HEK293 (cell line): ENCODE measurements around the gene COL1A2.

Experiments
- CTCF ChIA-PET: fragments of 350-600 bp; formaldehyde crosslinking; extraction: SDS; loops from one replicate; lab custom pipeline; 2021; ENCODE audit warnings: antibody characterized with exemption; lab: Yijun Ruan, JAX
- POLR2A ChIA-PET: fragments of 300-600 bp; formaldehyde crosslinking; extraction: SDS; loops from one replicate; lab custom pipeline; 2020; ENCODE audit warnings: antibody characterized with exemption, inconsistent platforms; lab: Yijun Ruan, JAX
- H3K27ac ChIP-seq: fragments of 200-500 bp; sonication (Bioruptor generic); 2 replicates; pipeline ENCODE4 v1.5.1; 2014; ENCODE audit warnings: low read depth, low read length, control low read depth, inconsistent platforms; ENCODE audit errors: extremely low read depth
- H3K36me3 ChIP-seq, 2 experiments: fragments of 200-500 bp in 1 of 2; sonication (Bioruptor generic) in 1 of 2; 1 replicate in 1 of 2; 2 replicates in 1 of 2; pipeline ENCODE4 v1.5.1; 2014 to 2017; ENCODE audit warnings: inconsistent platforms in 2 of 2, low read length in 2 of 2; ENCODE audit not compliant: control insufficient read depth in 2 of 2, insufficient read depth in 1 of 2
- H3K4me1 ChIP-seq: fragments of 200-500 bp; sonication (Bioruptor generic); 2 replicates; pipeline ENCODE4 v1.5.1; 2014; ENCODE audit warnings: mild to moderate bottlenecking, low read length, inconsistent platforms; ENCODE audit not compliant: control insufficient read depth, insufficient read depth
- H3K4me3 ChIP-seq: 2 replicates; pipeline ENCODE4 v1.5.1; 2011; ENCODE audit warnings: low read depth, mild to moderate bottlenecking, control low read depth, low read length, moderate library complexity
- H3K9me3 ChIP-seq: fragments of 200-500 bp; sonication (Bioruptor generic); 2 replicates; pipeline ENCODE4 v1.5.1; 2014; ENCODE audit warnings: low read depth, low read length, inconsistent platforms; ENCODE audit not compliant: control insufficient read depth, insufficient read depth
- GLIS2 ChIP-seq: fragments of 450-650 bp; formaldehyde crosslinking; IDR thresholded peaks from 2 replicates; pipeline ENCODE4 v1.5.1; 2016; ENCODE audit warnings: missing biosample characterization, missing genetic modification characterization
- KLF7 ChIP-seq: fragments of 450-650 bp; formaldehyde crosslinking; IDR thresholded peaks from 2 replicates; pipeline ENCODE4 v1.5.1; 2016; ENCODE audit warnings: missing biosample characterization, missing genetic modification characterization, borderline replicate concordance
- MYNN ChIP-seq: fragments of 450-650 bp; formaldehyde crosslinking; IDR thresholded peaks from 2 replicates; pipeline ENCODE4 v1.5.1; 2016; ENCODE audit warnings: missing biosample characterization, missing genetic modification characterization, borderline replicate concordance
- MZF1 ChIP-seq: fragments of 450-650 bp; formaldehyde crosslinking; IDR thresholded peaks from 2 replicates; pipeline ENCODE4 v1.5.1; 2017; ENCODE audit warnings: missing biosample characterization, missing genetic modification characterization, borderline replicate concordance
- PATZ1 ChIP-seq: fragments of 450-650 bp; formaldehyde crosslinking; IDR thresholded peaks from 2 replicates; pipeline ENCODE4 v1.5.1; 2016; ENCODE audit warnings: missing biosample characterization, missing genetic modification characterization
- SCRT2 ChIP-seq: fragments of 450-650 bp; formaldehyde crosslinking; IDR thresholded peaks from 2 replicates; pipeline ENCODE4 v1.5.1; 2016; ENCODE audit warnings: missing biosample characterization, missing genetic modification characterization
- ZBTB48 ChIP-seq: fragments of 450-650 bp; formaldehyde crosslinking; IDR thresholded peaks from 2 replicates; pipeline ENCODE4 v1.5.1; 2016; ENCODE audit warnings: missing biosample characterization, missing genetic modification characterization
- ZNF146 ChIP-seq: fragments of 450-650 bp; formaldehyde crosslinking; IDR thresholded peaks from 2 replicates; pipeline ENCODE4 v1.5.1; 2016; ENCODE audit warnings: missing biosample characterization, missing genetic modification characterization
- ZNF23 ChIP-seq: fragments of 450-650 bp; formaldehyde crosslinking; IDR thresholded peaks from 2 replicates; pipeline ENCODE4 v1.5.1; 2016; ENCODE audit warnings: missing biosample characterization, missing genetic modification characterization, borderline replicate concordance
- ZNF280C ChIP-seq: fragments of 450-650 bp; formaldehyde crosslinking; IDR thresholded peaks from 2 replicates; pipeline ENCODE4 v1.5.1; 2016; ENCODE audit warnings: missing biosample characterization, missing genetic modification characterization
- ZNF521 ChIP-seq: fragments of 450-650 bp; formaldehyde crosslinking; IDR thresholded peaks from 2 replicates; pipeline ENCODE4 v1.5.1; 2017; ENCODE audit warnings: missing biosample characterization, mild to moderate bottlenecking, missing genetic modification characterization
- ZNF544 ChIP-seq: fragments of 450-650 bp; formaldehyde crosslinking; IDR thresholded peaks from 2 replicates; pipeline ENCODE4 v1.5.0; 2017; ENCODE audit warnings: missing biosample characterization, missing genetic modification characterization
- ZNF610 ChIP-seq: fragments of 450-650 bp; formaldehyde crosslinking; IDR thresholded peaks from 2 replicates; pipeline ENCODE4 v1.5.1; 2016; ENCODE audit warnings: missing biosample characterization, missing genetic modification characterization, borderline replicate concordance
- ZNF658 ChIP-seq: fragments of 450-650 bp; formaldehyde crosslinking; IDR thresholded peaks from 2 replicates; pipeline ENCODE4; 2016; ENCODE audit warnings: missing biosample characterization, missing genetic modification characterization
- ZNF792 ChIP-seq: fragments of 450-650 bp; formaldehyde crosslinking; IDR thresholded peaks from 2 replicates; pipeline ENCODE4 v1.5.1; 2016; ENCODE audit warnings: missing biosample characterization, missing genetic modification characterization
- ZXDB ChIP-seq: fragments of 450-650 bp; formaldehyde crosslinking; IDR thresholded peaks from 2 replicates; pipeline ENCODE4 v1.5.1; 2016; ENCODE audit warnings: missing biosample characterization, missing genetic modification characterization
- TF ChIP-seq, protein P1 (sequence below): fragments of 450-650 bp; formaldehyde crosslinking; optimal IDR thresholded peaks from 2 replicates; pipeline ENCODE3; 2016; ENCODE audit warnings: missing biosample characterization, mild to moderate bottlenecking, missing genetic modification characterization
- TF ChIP-seq, protein P2 (sequence below): fragments of 450-650 bp; IDR thresholded peaks from 2 replicates; pipeline ENCODE4 v1.5.1; 2018; ENCODE audit warnings: missing biosample characterization, mild to moderate bottlenecking, missing genetic modification characterization
- TF ChIP-seq, protein P3 (sequence below): fragments of 450-650 bp; formaldehyde crosslinking; IDR thresholded peaks from 2 replicates; pipeline ENCODE4 v1.5.1; 2016; ENCODE audit warnings: missing biosample characterization, missing genetic modification characterization

The COL1A2 gene

DNA sequence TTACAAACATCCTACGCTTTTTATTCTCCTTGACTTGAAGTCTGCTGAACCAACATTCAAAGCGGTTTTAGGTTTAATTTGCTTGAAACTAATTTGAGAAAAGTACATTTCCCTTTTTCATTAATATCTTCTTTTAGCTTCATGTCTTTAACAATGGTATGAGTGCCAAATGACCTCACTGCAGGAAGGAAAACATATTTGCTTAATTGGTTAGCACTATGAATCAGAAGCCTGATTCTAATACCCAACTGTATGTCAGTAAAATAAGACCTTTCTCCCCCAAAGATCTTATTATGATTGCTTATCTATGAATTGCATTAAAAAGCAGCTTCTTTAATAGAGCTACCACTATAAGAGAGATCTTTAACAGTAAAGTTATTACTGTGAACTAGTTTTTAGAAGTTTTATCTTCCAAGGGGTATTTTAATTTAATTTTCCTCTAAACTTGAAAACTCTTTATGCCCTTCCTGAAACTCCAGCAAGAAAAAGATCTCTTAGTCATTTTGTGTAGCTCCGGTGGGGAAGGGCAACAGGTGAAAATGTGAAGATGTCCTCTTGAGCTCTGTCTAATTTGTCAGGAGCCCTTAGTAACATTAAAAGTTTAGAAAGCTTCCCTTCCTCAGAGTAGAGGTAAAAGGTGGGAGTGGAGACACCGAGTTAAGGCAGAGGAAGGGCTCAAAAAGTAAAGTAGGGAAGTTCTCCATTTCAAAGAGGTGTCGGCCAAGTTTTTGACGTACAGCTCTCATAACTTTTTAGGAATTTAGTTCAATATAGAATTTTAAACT is 6.1 kb downstream of the COL1A2 start:
- ChIA-PET POLR2A (no interaction called here), CTCF (interaction anchor here (0.9 to 5.2 kb wide), 4 partner anchors 48 to 116 kb away, joined by 3 to 42 read pairs (median 4); no protein-coding TSS in a partner anchor)
- no peaks in the 10 kb centered on the region for H3K36me3 ChIP-seq

GRCh38 chr7:94401428-94401814 is 6.7 kb downstream of the COL1A2 start:
- CTCF ChIA-PET: interaction anchor here (1.0 to 5.2 kb wide), 3 partner anchors 47 to 112 kb away, joined by 4 to 42 read pairs (median 5); no protein-coding TSS in a partner anchor
- TF ChIP-seq KLF7 (tag by site-specific recombination) (no peak), ZNF792 (tag by site-specific recombination) (no peak), ZXDB (tag by site-specific recombination) (no peak), PATZ1 (tag by site-specific recombination) (no peak), ZBTB48 (no peak), ZNF23 (tag by site-specific recombination) (no peak), GLIS2 (tag by site-specific recombination) (no peak), ZNF658 (tag by site-specific recombination) (no peak), ZNF610 (no peak), MZF1 (tag by site-specific recombination) (no peak), ZNF521 (tag by site-specific recombination) (no peak), ZNF280C (tag by site-specific recombination) (no peak), ZNF146 (tag by site-specific recombination) (no peak), ZNF544 (tag by site-specific recombination) (no peak)
- TF ChIP-seq, protein P1, sequence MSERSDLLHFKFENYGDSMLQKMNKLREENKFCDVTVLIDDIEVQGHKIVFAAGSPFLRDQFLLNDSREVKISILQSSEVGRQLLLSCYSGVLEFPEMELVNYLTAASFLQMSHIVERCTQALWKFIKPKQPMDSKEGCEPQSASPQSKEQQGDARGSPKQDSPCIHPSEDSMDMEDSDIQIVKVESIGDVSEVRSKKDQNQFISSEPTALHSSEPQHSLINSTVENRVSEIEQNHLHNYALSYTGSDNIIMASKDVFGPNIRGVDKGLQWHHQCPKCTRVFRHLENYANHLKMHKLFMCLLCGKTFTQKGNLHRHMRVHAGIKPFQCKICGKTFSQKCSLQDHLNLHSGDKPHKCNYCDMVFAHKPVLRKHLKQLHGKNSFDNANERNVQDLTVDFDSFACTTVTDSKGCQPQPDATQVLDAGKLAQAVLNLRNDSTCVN (tag by site-specific recombination): no peak
- TF ChIP-seq, protein P2, sequence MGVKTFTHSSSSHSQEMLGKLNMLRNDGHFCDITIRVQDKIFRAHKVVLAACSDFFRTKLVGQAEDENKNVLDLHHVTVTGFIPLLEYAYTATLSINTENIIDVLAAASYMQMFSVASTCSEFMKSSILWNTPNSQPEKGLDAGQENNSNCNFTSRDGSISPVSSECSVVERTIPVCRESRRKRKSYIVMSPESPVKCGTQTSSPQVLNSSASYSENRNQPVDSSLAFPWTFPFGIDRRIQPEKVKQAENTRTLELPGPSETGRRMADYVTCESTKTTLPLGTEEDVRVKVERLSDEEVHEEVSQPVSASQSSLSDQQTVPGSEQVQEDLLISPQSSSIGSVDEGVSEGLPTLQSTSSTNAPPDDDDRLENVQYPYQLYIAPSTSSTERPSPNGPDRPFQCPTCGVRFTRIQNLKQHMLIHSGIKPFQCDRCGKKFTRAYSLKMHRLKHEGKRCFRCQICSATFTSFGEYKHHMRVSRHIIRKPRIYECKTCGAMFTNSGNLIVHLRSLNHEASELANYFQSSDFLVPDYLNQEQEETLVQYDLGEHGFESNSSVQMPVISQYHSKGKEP: no peak
- TF ChIP-seq, protein P3, sequence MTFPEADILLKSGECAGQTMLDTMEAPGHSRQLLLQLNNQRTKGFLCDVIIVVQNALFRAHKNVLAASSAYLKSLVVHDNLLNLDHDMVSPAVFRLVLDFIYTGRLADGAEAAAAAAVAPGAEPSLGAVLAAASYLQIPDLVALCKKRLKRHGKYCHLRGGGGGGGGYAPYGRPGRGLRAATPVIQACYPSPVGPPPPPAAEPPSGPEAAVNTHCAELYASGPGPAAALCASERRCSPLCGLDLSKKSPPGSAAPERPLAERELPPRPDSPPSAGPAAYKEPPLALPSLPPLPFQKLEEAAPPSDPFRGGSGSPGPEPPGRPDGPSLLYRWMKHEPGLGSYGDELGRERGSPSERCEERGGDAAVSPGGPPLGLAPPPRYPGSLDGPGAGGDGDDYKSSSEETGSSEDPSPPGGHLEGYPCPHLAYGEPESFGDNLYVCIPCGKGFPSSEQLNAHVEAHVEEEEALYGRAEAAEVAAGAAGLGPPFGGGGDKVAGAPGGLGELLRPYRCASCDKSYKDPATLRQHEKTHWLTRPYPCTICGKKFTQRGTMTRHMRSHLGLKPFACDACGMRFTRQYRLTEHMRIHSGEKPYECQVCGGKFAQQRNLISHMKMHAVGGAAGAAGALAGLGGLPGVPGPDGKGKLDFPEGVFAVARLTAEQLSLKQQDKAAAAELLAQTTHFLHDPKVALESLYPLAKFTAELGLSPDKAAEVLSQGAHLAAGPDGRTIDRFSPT (tag by site-specific recombination): no peak
- Histone ChIP-seq H3K36me3 (no peaks in the 10 kb centered on the region), H3K9me3 (no peaks in the 10 kb centered on the region), H3K27ac (no peak overlapping the region), H3K4me1 (no peaks in the 10 kb centered on the region), H3K4me3 (no peak overlapping the region)
- POLR2A ChIA-PET: no interaction called here

More for the DNA sequence above, 6.1 kb downstream of the COL1A2 start:
- Histone ChIP-seq H3K9me3 (no peaks in the 10 kb centered on the region), H3K4me1 (no peaks in the 10 kb centered on the region), H3K27ac (no peak overlapping the region), H3K4me3 (no peak overlapping the region)
- TF ChIP-seq SCRT2 (0 out of 2 replicates have a peak, but pooled peaks have one; percentile 15), MYNN (no peak)
